HepG2 (cell line): ENCODE results near the gene CRIM1. TPM values are rescaled to one million over a fixed set of nuclear protein-coding genes. Genes with fewer than 3 reads are reported as not detected.

Experiments used
- ATAC-seq: fragments of 200-7000 bp; cut with Tn5 transposase; 3 replicates; pipeline ENCODE4 v1.9.1; 2020; ENCODE audit warnings: mild to moderate bottlenecking, moderate library complexity
- BruUV-seq: library from RNA; stranded (reverse); fragments of 400-500 nt; replicated peaks from 2 replicates; lab custom pipeline; 2021; lab: Mats Ljungman, UMichigan
- CTCF ChIA-PET: fragments of 300-600 bp; formaldehyde crosslinking; extraction: SDS; loops from one replicate; lab custom pipeline; 2021; ENCODE audit warnings: low total read pairs, inconsistent platforms, low intra/inter-chr PET ratio; lab: Yijun Ruan, JAX
- POLR2A ChIA-PET: fragments of 350-600 bp; sonication (Branson Sonifier 250); formaldehyde crosslinking; loops from one replicate; lab custom pipeline; 2020; ENCODE audit warnings: antibody characterized with exemption, inconsistent platforms; lab: Yijun Ruan, JAX
- DNase-seq: peaks from one replicate; pipeline ENCODE4 v3.0.0-alpha.2; 2015; ENCODE audit warnings: low spot score
- FAIRE-seq: peaks from 3 replicates; lab custom pipeline; 2011; peaks lifted over from hg19 to GRCh38; lab: Jason Lieb, UNC
- H2AFZ ChIP-seq: one replicate; pipeline ENCODE4 v1.6.1; 2011; ENCODE audit warnings: low read length, inconsistent platforms
- H3K27ac ChIP-seq: fragments of 300-600 bp; 3 replicates; pipeline ENCODE4 v1.8.0; 2011; ENCODE audit warnings: mixed run types, mild to moderate bottlenecking, mixed read lengths, low read length, inconsistent platforms; ENCODE audit not compliant: insufficient read depth; ENCODE audit errors: extremely low read length
- H3K27me3 ChIP-seq, 2 experiments: fragments of 200-600 bp in 1 of 2; 2 replicates in 1 of 2; 3 replicates in 1 of 2; pipeline versions ENCODE4 v1.6.0 to v1.8.0; 2011; ENCODE audit warnings: low read length in 2 of 2, mild to moderate bottlenecking in 2 of 2, moderate library complexity in 2 of 2, inconsistent platforms in 1 of 2; ENCODE audit not compliant: insufficient read depth in 2 of 2, control insufficient read depth in 1 of 2
- H3K36me3 ChIP-seq, 2 experiments: fragments of 200-600 bp in 1 of 2; replicated peaks in 1 of 2; 2 replicates in 1 of 2; 3 replicates in 1 of 2; pipeline versions ENCODE4 v1.5.1 to v1.8.0; 2011; ENCODE audit warnings: low read length in 2 of 2, inconsistent platforms in 1 of 2; ENCODE audit not compliant: insufficient read depth in 2 of 2, control insufficient read depth in 1 of 2
- H3K4me1 ChIP-seq: 2 replicates; pipeline ENCODE4 v1.5.1; 2012; ENCODE audit warnings: low read length, inconsistent platforms; ENCODE audit not compliant: insufficient read depth
- H3K4me2 ChIP-seq: 2 replicates; pipeline ENCODE4 v1.6.0; 2011; ENCODE audit warnings: low read depth, low read length, inconsistent platforms
- H3K4me3 ChIP-seq, 3 experiments: fragments of 200-600 bp in 1 of 3; sonication (generic), shearing (Covaris generic) in 1 of 3; replicated peaks in 1 of 3; 2 replicates each; pipeline ENCODE4 v1.5.1; 2011 to 2016; ENCODE audit warnings: low read length in 3 of 3, inconsistent platforms in 2 of 3, low read depth in 2 of 3, mild to moderate bottlenecking in 2 of 3, control low read depth in 1 of 3, mixed read lengths in 1 of 3; ENCODE audit not compliant: insufficient read depth in 1 of 3
- H3K79me2 ChIP-seq: one replicate; pipeline ENCODE4 v1.6.1; 2011; ENCODE audit warnings: low read length, inconsistent platforms; ENCODE audit not compliant: insufficient read depth
- H3K9ac ChIP-seq: 2 replicates; pipeline ENCODE4 v1.6.0; 2011; ENCODE audit warnings: mild to moderate bottlenecking, low read depth, low read length, inconsistent platforms; ENCODE audit not compliant: insufficient read depth
- H3K9me3 ChIP-seq: 2 replicates; pipeline ENCODE4 v1.5.1; 2012; ENCODE audit warnings: mild to moderate bottlenecking, low read length
- H4K20me1 ChIP-seq: 2 replicates; pipeline ENCODE4 v1.6.0; 2011; ENCODE audit warnings: inconsistent platforms, mild to moderate bottlenecking, low read length, moderate library complexity; ENCODE audit not compliant: insufficient read depth
- CC2D1A ChIP-seq: sonication (generic); formaldehyde crosslinking; IDR thresholded peaks from 2 replicates; pipeline ENCODE4 v1.8.1; 2023; ENCODE audit warnings: mild to moderate bottlenecking, missing genetic modification reagents
- DPF2 ChIP-seq: sonication (generic); formaldehyde crosslinking; IDR thresholded peaks from 2 replicates; pipeline ENCODE4 v1.4.0; 2020; ENCODE audit warnings: mild to moderate bottlenecking, low read depth, missing genetic modification reagents, borderline replicate concordance
- ESRRA ChIP-seq: sonication (generic); formaldehyde crosslinking; IDR thresholded peaks from 2 replicates; pipeline ENCODE4 v1.5.1; 2020; ENCODE audit warnings: mild to moderate bottlenecking, low read depth, missing genetic modification reagents
- FOXK2 ChIP-seq: fragments of 450-650 bp; IDR thresholded peaks from 2 replicates; pipeline ENCODE4 v1.6.1; 2016
- KLF6 ChIP-seq: IDR thresholded peaks from 2 replicates; pipeline ENCODE4 v1.8.0; 2016; ENCODE audit warnings: missing biosample characterization, missing genetic modification reagents
- LRRFIP1 ChIP-seq: sonication (generic); formaldehyde crosslinking; conservative IDR thresholded peaks from 2 replicates; pipeline ENCODE4 v1.4.0; 2020; ENCODE audit warnings: missing genetic modification reagents
- NCOR1 ChIP-seq: fragments of 200-600 bp; sonication (generic); IDR thresholded peaks from 2 replicates; pipeline ENCODE4 v1.7.0; 2017; ENCODE audit warnings: antibody characterized with exemption, low read length, borderline replicate concordance
- RAD51 ChIP-seq: fragments of 450-650 bp; IDR thresholded peaks from 2 replicates; pipeline ENCODE4 v1.6.1; 2016; ENCODE audit warnings: borderline replicate concordance
- REPIN1 ChIP-seq: sonication (generic); formaldehyde crosslinking; IDR thresholded peaks from 2 replicates; pipeline ENCODE4 v1.8.0; 2022; ENCODE audit warnings: missing genetic modification reagents, low read depth, mild to moderate bottlenecking, borderline replicate concordance
- RORA ChIP-seq: sonication (generic); formaldehyde crosslinking; IDR thresholded peaks from 2 replicates; pipeline ENCODE4 v1.5.0; 2020; ENCODE audit warnings: mild to moderate bottlenecking, missing genetic modification reagents, moderate library complexity
- ZMAT3 ChIP-seq: sonication (generic); formaldehyde crosslinking; conservative IDR thresholded peaks from 2 replicates; pipeline ENCODE4 v1.7.0; 2021; ENCODE audit warnings: missing genetic modification reagents
- ZNF326 ChIP-seq: sonication (generic); formaldehyde crosslinking; IDR thresholded peaks from 2 replicates; pipeline ENCODE4 v1.4.0; 2020; ENCODE audit warnings: missing genetic modification reagents, borderline replicate concordance
- ZNF580 ChIP-seq: IDR thresholded peaks from 2 replicates; pipeline ENCODE4 v1.6.1; 2016; ENCODE audit warnings: low read depth, borderline replicate concordance
- WGBS: methylation state at CpG from one replicate; pipeline ENCODE4 v1.1.6; 2017; ENCODE audit warnings: low lambda C conversion rate; 5-methylcytosine and 5-hydroxymethylcytosine counted together
- in situ Hi-C: cut with HindIII; loops from 2 replicates; pipeline ENCODE4 v1.10.0; 2017; ENCODE audit warnings: low pct_unique_long_range_greater_than_20kb; ENCODE audit not compliant: extremely low pct_ligation_motif_present
- intact Hi-C: fragments of 100-400 bp; cut with micrococcal nuclease; formaldehyde crosslinking; loops from one replicate; pipeline ENCODE4 v1.10.0; 2022; ENCODE audit not compliant: unreplicated experiment
- polyA plus RNA-seq, 8 experiments: library from polyadenylated mRNA; depleted of rRNA in 3 of 8; stranded (reverse) in 7 of 8; unstranded in 1 of 8; fragments of >200 nt; fragmentation: Illumina TruSeq in 4 of 8; extraction: Trizol in 4 of 8; gene quantifications; 2 replicates each; pipeline versions ENCODE4 v1.2.1 to v1.2.3, GENCODE V29; 2011 to 2016; ENCODE audit warnings: low read depth in 4 of 8, missing spikeins in 1 of 8, mixed read lengths in 1 of 8; ENCODE audit not compliant: insufficient read depth in 1 of 8
- total RNA-seq, 5 experiments: library from RNA; depleted of rRNA; stranded (reverse); fragments of >200 nt; fragmentation: Illumina TruSeq; extraction: Trizol; gene quantifications; 2 replicates each; pipeline ENCODE4 v1.2.3, GENCODE V29; 2016; ENCODE audit warnings: low read depth in 1 of 5

CRIM1 gene
- total and polyA plus RNA-seq, 2 of the 13 experiments (the other 11 are each of a cell fraction or from before 2014, with no cell fraction given) = 39.1 to 69.9 TPM

- TF ChIP-seq FOXK2 = no peak
- no peak for TF ChIP-seq REPIN1 (CRISPR knock-in tag)
- no peak for TF ChIP-seq ZNF326 (CRISPR knock-in tag)
- TF ChIP-seq ESRRA = no peak
- no peak for TF ChIP-seq CC2D1A (CRISPR knock-in tag)
- TF ChIP-seq KLF6 (CRISPR knock-in tag) = no peak
- TF ChIP-seq RORA = no peak
- no peak for TF ChIP-seq RAD51
- no peak for TF ChIP-seq DPF2 (CRISPR knock-in tag)
- no peak for TF ChIP-seq ZNF580 (CRISPR knock-in tag)
- TF ChIP-seq LRRFIP1 (CRISPR knock-in tag) = no peak
- TF ChIP-seq ZMAT3 = no peak
- no peak for TF ChIP-seq NCOR1
- Histone ChIP-seq H4K20me1 (no peaks in the 10 kb centered on the region), H3K4me1 (no peaks in the 10 kb centered on the region), H3K27me3 (no peaks in the 10 kb centered on the region), H3K36me3 (peaks cover 43 to 87% of the 10 kb centered on the region in 2 experiments), H3K27ac (no peak overlapping the region), H2AFZ (no peak overlapping the region), H3K4me3 (no peak overlapping the region), H3K9ac (no peak overlapping the region), H3K79me2 (no peaks in the 10 kb centered on the region), H3K9me3 (no peaks in the 10 kb centered on the region), H3K4me2 (no peak overlapping the region)
- in situ Hi-C loops (no loop called here), intact Hi-C loops (no loop called here)
- ChIA-PET CTCF (no interaction called here), POLR2A (no interaction called here)
- no peak for DNase-seq
- no peak for ATAC-seq
- no TSS peak for BruUV-seq
- WGBS = 92% methylated on average over 4 of the region's 4 CpGs
- no peak for FAIRE-seq
These were observed 167.6 kb downstream of the CRIM1 start for GRCh38 chr2:36523153-36523552.
